ENCODE measurements around the gene PKIB.

Gene PKIB

GRCh38 chr6:122695188-122695587 is 85.0 kb downstream of the PKIB start:
- H3K4me3 ChIP-seq (ENCODE audit: control insufficient read depth, low read depth, low read length), result no peak overlapping the region
- no peak for DNase-seq (ENCODE audit: low read depth)

GRCh38 chr6:122696079-122696478 is 85.9 kb downstream of the PKIB start:
- peak; percentile 91 for DNase-seq (ENCODE audit: low read depth)
- TF ChIP-seq CTCF (conservative IDR thresholded peaks at IDR 0.05; ENCODE audit: control insufficient read depth, insufficient read depth, low read depth, low read length), result no peak
- H3K4me3 ChIP-seq (ENCODE audit: control insufficient read depth, low read depth, low read length), result no peak overlapping the region

More at GRCh38 chr6:122695188-122695587, 85.0 kb downstream of the PKIB start:
- TF ChIP-seq CTCF (conservative IDR thresholded peaks at IDR 0.05; ENCODE audit: control insufficient read depth, insufficient read depth, low read depth, low read length), result no peak

GRCh38 chr6:122696853-122697252 is 86.6 kb downstream of the PKIB start:
- no peak for TF ChIP-seq CTCF (conservative IDR thresholded peaks at IDR 0.05; ENCODE audit: control insufficient read depth, insufficient read depth, low read depth, low read length)
- DNase-seq (ENCODE audit: low read depth), result peak; percentile 61
- no peak overlapping the region for H3K4me3 ChIP-seq (ENCODE audit: control insufficient read depth, low read depth, low read length)

GRCh38 chr6:122697458-122697857 is 87.3 kb downstream of the PKIB start:
- no peak for TF ChIP-seq CTCF (conservative IDR thresholded peaks at IDR 0.05; ENCODE audit: control insufficient read depth, insufficient read depth, low read depth, low read length)
- H3K4me3 ChIP-seq (ENCODE audit: control insufficient read depth, low read depth, low read length), result no peak overlapping the region
- no peak for DNase-seq (ENCODE audit: low read depth)

GRCh38 chr6:122701666-122702065 is 91.5 kb downstream of the PKIB start:
- TF ChIP-seq CTCF (conservative IDR thresholded peaks at IDR 0.05; ENCODE audit: control insufficient read depth, insufficient read depth, low read depth, low read length), result no peak
- no peak overlapping the region for H3K4me3 ChIP-seq (ENCODE audit: control insufficient read depth, low read depth, low read length)
- DNase-seq (ENCODE audit: low read depth), result no peak

GRCh38 chr6:122702841-122703240 is 92.6 kb downstream of the PKIB start:
- no peak overlapping the region for H3K4me3 ChIP-seq (ENCODE audit: control insufficient read depth, low read depth, low read length)
- peak; percentile 23 for DNase-seq (ENCODE audit: low read depth)
- TF ChIP-seq CTCF (conservative IDR thresholded peaks at IDR 0.05; ENCODE audit: control insufficient read depth, insufficient read depth, low read depth, low read length), result no peak

- no peak for DNase-seq (ENCODE audit: low read depth)
- no peak overlapping the region for H3K4me3 ChIP-seq (ENCODE audit: control insufficient read depth, low read depth, low read length)
These were observed 93.9 kb downstream of the PKIB start for GRCh38 chr6:122704066-122704465.

More at GRCh38 chr6:122704066-122704465, 93.9 kb downstream of the PKIB start:
- no peak for TF ChIP-seq CTCF (conservative IDR thresholded peaks at IDR 0.05; ENCODE audit: control insufficient read depth, insufficient read depth, low read depth, low read length)

All from fibroblast of mammary gland (primary cell).